Esophagus muscularis mucosa (tissue), 4 donors: ENCODE measurements around the gene MAGEA9. TPM values are rescaled to one million over a fixed set of nuclear protein-coding genes. Genes with fewer than 3 reads are reported as not detected.

Experiments used
- DNase-seq: peaks from one replicate; pipeline ENCODE4 v3.0.0-alpha.2; 2017; ENCODE audit errors: extremely low spot score
- H3K27ac ChIP-seq, 4 donors: fragments of 200-600 bp; sonication (generic); replicated peaks in 1 of 4; 1 replicate in 3 of 4; 2 replicates in 1 of 4; pipeline ENCODE4 v1.5.1; 2016 to 2019; ENCODE audit warnings: mild to moderate bottlenecking in 1 of 4
- H3K27me3 ChIP-seq, 4 donors: fragments of 200-600 bp; sonication (generic); one replicate each; pipeline versions ENCODE4 v1.5.1 to v1.6.0; 2016 to 2019
- H3K36me3 ChIP-seq, 4 donors: fragments of 200-600 bp; sonication (generic); one replicate each; pipeline ENCODE4 v1.5.1; 2016 to 2019
- H3K4me1 ChIP-seq, 4 donors: fragments of 200-600 bp; sonication (generic); one replicate each; pipeline ENCODE4 v1.5.1; 2016 to 2019
- H3K4me3 ChIP-seq, 4 donors: fragments of 200-600 bp; sonication (generic); 1 replicate in 2 of 4; 2 replicates in 2 of 4; pipeline ENCODE4 v1.5.1; 2016 to 2019; ENCODE audit warnings: mild to moderate bottlenecking in 4 of 4, moderate library complexity in 1 of 4
- H3K9me3 ChIP-seq, 4 donors: fragments of 200-600 bp; sonication (generic); 1 replicate in 3 of 4; 2 replicates in 1 of 4; pipeline ENCODE4 v1.5.1; 2016 to 2019
- EP300 ChIP-seq: sonication (generic); formaldehyde crosslinking; IDR thresholded peaks from one replicate; pipeline ENCODE4 v1.6.1; 2017; ENCODE audit warnings: antibody characterized with exemption
- POLR2A ChIP-seq: fragments of 450-650 bp; IDR thresholded peaks from one replicate; pipeline ENCODE4 v1.6.1; 2017; ENCODE audit warnings: antibody characterized with exemption, moderate library complexity, mild to moderate bottlenecking, low read depth
- POLR2AphosphoS5 ChIP-seq, 2 donors: sonication (generic); formaldehyde crosslinking; IDR thresholded peaks; one replicate each; pipeline ENCODE4 v1.6.1; 2017; ENCODE audit warnings: antibody characterized with exemption in 2 of 2
- WGBS: methylation state at CpG from one replicate; pipeline ENCODE4 v1.1.5; 2018; 5-methylcytosine and 5-hydroxymethylcytosine counted together
- intact Hi-C: fragments of 100-400 bp; cut with DNase I; formaldehyde crosslinking; loops from one replicate; pipeline ENCODE4 v1.15.1; 2023
- total RNA-seq, 4 donors: library from RNA; depleted of rRNA; stranded (reverse); fragments of >200 nt; gene quantifications; one replicate each; pipeline versions ENCODE4 v1.1.0 to v1.2.1, GENCODE V29; 2016
- TF ChIP-seq, protein P1 (sequence below), 3 experiments: fragments of 200-600 bp in 2 of 3; fragments of 450-650 bp in 1 of 3; sonication (generic) in 2 of 3; IDR thresholded peaks; one replicate each; pipeline ENCODE4 v1.5.1; 2017 to 2019; ENCODE audit warnings: antibody characterized with exemption in 3 of 3, mild to moderate bottlenecking in 2 of 3, moderate library complexity in 1 of 3

Gene MAGEA9
- total RNA-seq, 4 donors from 2014 or later, result not detected

- TF ChIP-seq POLR2AphosphoS5 (IDR thresholded peaks at IDR 0.05), result no peak
- Histone ChIP-seq H3K4me1 (no peaks in the 10 kb centered on the region), H3K4me3 (no peak overlapping the region), H3K27me3 (no peaks in the 10 kb centered on the region), H3K27ac (no peak overlapping the region), H3K36me3 (no peaks in the 10 kb centered on the region), H3K9me3 (no peaks in the 10 kb centered on the region)
- 59% methylated on average over 1 of the region's 1 CpG for WGBS
- intact Hi-C loops, result no loop called here
- no peak for DNase-seq
These were observed 36.9 kb downstream of the MAGEA9 start for GRCh38 chrX:149818652-149819051.

GRCh38 chrX:149819371-149819770 lies 37.6 kb downstream of the MAGEA9 start:
- Histone ChIP-seq H3K27ac (no peak overlapping the region), H3K4me1 (no peaks in the 10 kb centered on the region), H3K27me3 (no peaks in the 10 kb centered on the region), H3K4me3 (no peak overlapping the region), H3K9me3 (no peaks in the 10 kb centered on the region), H3K36me3 (no peaks in the 10 kb centered on the region)
- no peak for TF ChIP-seq EP300
- TF ChIP-seq POLR2AphosphoS5 (IDR thresholded peaks at IDR 0.05), result no peak
- no peak for TF ChIP-seq POLR2A
- 58% methylated on average over 2 of the region's 2 CpGs for WGBS
- no peak for DNase-seq
- intact Hi-C loops, result no loop called here

DNA sequence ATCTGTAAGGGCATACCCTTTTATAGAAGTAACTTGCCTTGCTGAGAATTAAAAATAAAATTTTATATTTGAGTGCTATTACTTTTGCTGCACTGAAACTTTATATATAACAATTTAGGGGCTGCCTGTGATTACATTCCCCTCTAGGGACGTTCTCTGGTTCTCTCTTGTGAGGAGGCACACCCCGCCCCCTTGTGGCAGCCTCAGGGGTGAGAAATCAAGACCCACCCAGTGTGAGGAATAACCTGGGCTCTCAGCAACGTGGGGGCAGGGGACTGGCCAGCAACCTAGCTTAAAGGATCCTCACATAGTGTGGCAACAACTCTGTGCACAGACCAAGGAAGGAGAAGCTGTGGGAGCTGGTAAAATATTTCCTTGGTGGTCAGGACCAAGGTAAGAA lies 43.7 kb downstream of the MAGEA9 start:
- intact Hi-C loops, result no loop called here
- Histone ChIP-seq H3K4me1 (peaks cover 0 to 7% (median 4%) of the 10 kb centered on the region in 4 donors), H3K4me3 (no peak overlapping the region), H3K36me3 (no peaks in the 10 kb centered on the region), H3K27ac (no peak overlapping the region), H3K27me3 (no peaks in the 10 kb centered on the region), H3K9me3 (no peaks in the 10 kb centered on the region)
- WGBS, result 14% methylated on average over 3 of the region's 3 CpGs
- no peak for DNase-seq
- no peak for TF ChIP-seq EP300
- TF ChIP-seq, protein P1, sequence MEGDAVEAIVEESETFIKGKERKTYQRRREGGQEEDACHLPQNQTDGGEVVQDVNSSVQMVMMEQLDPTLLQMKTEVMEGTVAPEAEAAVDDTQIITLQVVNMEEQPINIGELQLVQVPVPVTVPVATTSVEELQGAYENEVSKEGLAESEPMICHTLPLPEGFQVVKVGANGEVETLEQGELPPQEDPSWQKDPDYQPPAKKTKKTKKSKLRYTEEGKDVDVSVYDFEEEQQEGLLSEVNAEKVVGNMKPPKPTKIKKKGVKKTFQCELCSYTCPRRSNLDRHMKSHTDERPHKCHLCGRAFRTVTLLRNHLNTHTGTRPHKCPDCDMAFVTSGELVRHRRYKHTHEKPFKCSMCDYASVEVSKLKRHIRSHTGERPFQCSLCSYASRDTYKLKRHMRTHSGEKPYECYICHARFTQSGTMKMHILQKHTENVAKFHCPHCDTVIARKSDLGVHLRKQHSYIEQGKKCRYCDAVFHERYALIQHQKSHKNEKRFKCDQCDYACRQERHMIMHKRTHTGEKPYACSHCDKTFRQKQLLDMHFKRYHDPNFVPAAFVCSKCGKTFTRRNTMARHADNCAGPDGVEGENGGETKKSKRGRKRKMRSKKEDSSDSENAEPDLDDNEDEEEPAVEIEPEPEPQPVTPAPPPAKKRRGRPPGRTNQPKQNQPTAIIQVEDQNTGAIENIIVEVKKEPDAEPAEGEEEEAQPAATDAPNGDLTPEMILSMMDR (IDR thresholded peaks at IDR 0.05), result peak in 2 of 3 experiments; percentile 10 to 20

DNA sequence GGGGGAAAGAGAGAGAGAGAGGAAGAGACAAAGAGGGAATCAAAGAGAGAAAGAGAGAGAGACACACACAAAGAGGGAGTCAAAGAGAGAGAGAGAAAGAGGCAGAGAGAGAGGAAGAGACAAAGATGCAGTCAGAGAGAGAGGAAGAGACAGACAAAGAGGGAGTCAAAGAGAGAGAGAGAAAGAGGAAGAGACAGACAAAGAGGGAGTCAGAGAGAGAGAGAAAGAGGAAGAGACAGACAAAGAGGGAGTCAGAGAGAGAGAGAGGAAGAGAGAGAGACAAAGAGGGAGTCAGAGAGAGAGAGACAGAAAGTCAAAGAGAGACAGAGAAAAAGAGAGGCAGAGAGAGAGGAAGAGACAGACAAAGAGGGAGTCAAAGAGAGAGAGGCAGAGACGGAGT lies 45.5 kb downstream of the MAGEA9 start:
- intact Hi-C loops, result no loop called here
- Histone ChIP-seq H3K27me3 (no peaks in the 10 kb centered on the region), H3K9me3 (no peaks in the 10 kb centered on the region), H3K27ac (no peak overlapping the region), H3K4me3 (no peak overlapping the region), H3K36me3 (no peaks in the 10 kb centered on the region), H3K4me1 (peaks cover 0 to 8% (median 4%) of the 10 kb centered on the region in 4 donors)
- 76% methylated on average over 1 of the region's 1 CpG for WGBS
- DNase-seq, result no peak
- TF ChIP-seq, protein P1 (IDR thresholded peaks at IDR 0.05), result no peak
- TF ChIP-seq EP300, result no peak
- TF ChIP-seq POLR2A, result no peak
- no peak for TF ChIP-seq POLR2AphosphoS5 (IDR thresholded peaks at IDR 0.05)

DNA sequence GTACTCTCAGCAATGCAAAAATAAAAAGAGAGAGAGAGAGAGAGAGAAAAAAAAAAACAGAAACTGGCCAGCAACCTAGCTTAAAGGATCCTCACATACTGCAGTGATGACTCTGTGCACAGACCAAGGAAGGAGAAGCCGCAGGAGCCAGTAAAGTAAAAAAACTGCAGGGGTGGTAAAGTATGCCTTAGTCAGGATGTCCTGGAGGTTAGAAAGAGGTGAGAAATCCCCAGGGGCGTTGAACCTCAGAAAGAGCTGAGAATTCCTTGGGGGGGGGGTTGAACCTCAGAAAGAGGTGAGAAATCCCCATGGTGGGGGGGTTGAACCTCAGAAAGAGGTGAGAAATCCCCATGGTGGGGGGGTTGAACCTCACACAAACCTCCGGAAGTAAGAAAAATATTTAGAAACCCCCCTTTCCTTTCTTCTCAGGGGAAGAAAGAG lies 48.0 kb downstream of the MAGEA9 start:
- intact Hi-C loops, result no loop called here
- no peak for TF ChIP-seq EP300
- no peak for TF ChIP-seq POLR2AphosphoS5 (IDR thresholded peaks at IDR 0.05)
- TF ChIP-seq POLR2A, result no peak
- TF ChIP-seq, protein P1 (IDR thresholded peaks at IDR 0.05), result no peak
- Histone ChIP-seq H3K4me3 (peak overlapping the region; percentile 34 to 49 (median 36)), H3K27ac (peak overlapping the region; percentile 53 to 62 (median 57)), H3K4me1 (peaks cover 0 to 8% (median 4%) of the 10 kb centered on the region in 4 donors), H3K27me3 (no peaks in the 10 kb centered on the region), H3K9me3 (no peaks in the 10 kb centered on the region), H3K36me3 (no peaks in the 10 kb centered on the region)
- 41% methylated on average over 3 of the region's 3 CpGs for WGBS
- no peak for DNase-seq

GRCh38 chrX:149830192-149830873 lies 48.6 kb downstream of the MAGEA9 start:
- no peak for DNase-seq
- 18% methylated on average over 18 of the region's 18 CpGs for whole genome bisulfite sequencing
- TF ChIP-seq EP300, result no peak
- no peak for TF ChIP-seq POLR2A
- TF ChIP-seq, protein P1 (IDR thresholded peaks at IDR 0.05), result no peak
- no peaks in the 10 kb centered on the region for H3K27me3 ChIP-seq
- intact Hi-C loops, result no loop called here
- no peaks in the 10 kb centered on the region for H3K36me3 ChIP-seq
- peak overlapping the region; percentile 53 to 62 (median 57) for H3K27ac ChIP-seq
- no peaks in the 10 kb centered on the region for H3K9me3 ChIP-seq
- peaks cover 0 to 8% (median 4%) of the 10 kb centered on the region in 4 donors for H3K4me1 ChIP-seq
- peak overlapping the region; percentile 34 to 49 (median 36) for H3K4me3 ChIP-seq
